ENCODE data around the gene GOLGA3.

Gene GOLGA3

GRCh38 chr12:132747896-132748295, 80.8 kb downstream of the GOLGA3 start:
- no peak for DNase-seq (ENCODE audit: low read depth)

GRCh38 chr12:132747395-132747794, 81.3 kb downstream of the GOLGA3 start:
- DNase-seq (ENCODE audit: low read depth), result no peak

GRCh38 chr12:132746613-132747012, 82.1 kb downstream of the GOLGA3 start:
- DNase-seq (ENCODE audit: low read depth), result no peak

GRCh38 chr12:132743831-132744230, 84.8 kb downstream of the GOLGA3 start:
- no peak for DNase-seq (ENCODE audit: low read depth)

GRCh38 chr12:132741620-132742019, 87.0 kb downstream of the GOLGA3 start:
- DNase-seq (ENCODE audit: low read depth), result no peak

GRCh38 chr12:132740652-132741051, 88.0 kb downstream of the GOLGA3 start:
- DNase-seq (ENCODE audit: low read depth), result no peak

GRCh38 chr12:132740313-132740646, 88.4 kb downstream of the GOLGA3 start:
- DNase-seq (ENCODE audit: low read depth), result no peak

- DNase-seq (ENCODE audit: low read depth), result no peak
Observed at GRCh38 chr12:132739600-132740312, 88.9 kb downstream of the GOLGA3 start.

- no peak for DNase-seq (ENCODE audit: low read depth)
Observed at GRCh38 chr12:132736913-132737312, 91.8 kb downstream of the GOLGA3 start.

GRCh38 chr12:132736378-132736777, 92.3 kb downstream of the GOLGA3 start:
- no peak for DNase-seq (ENCODE audit: low read depth)

GRCh38 chr12:132735496-132735895, 93.2 kb downstream of the GOLGA3 start:
- DNase-seq (ENCODE audit: low read depth), result no peak

- DNase-seq (ENCODE audit: low read depth), result no peak
Observed at GRCh38 chr12:132734206-132734605, 94.5 kb downstream of the GOLGA3 start.

GRCh38 chr12:132731574-132731973, 97.1 kb downstream of the GOLGA3 start:
- DNase-seq (ENCODE audit: low read depth), result no peak

GRCh38 chr12:132730353-132730752, 98.3 kb downstream of the GOLGA3 start:
- no peak for DNase-seq (ENCODE audit: low read depth)

GRCh38 chr12:132729541-132730320, 98.9 kb downstream of the GOLGA3 start:
- DNase-seq (ENCODE audit: low read depth), result no peak

GRCh38 chr12:132728502-132728901, 100.2 kb downstream of the GOLGA3 start:
- no peak for DNase-seq (ENCODE audit: low read depth)

GRCh38 chr12:132727091-132727794, 101.4 kb downstream of the GOLGA3 start:
- no peak for DNase-seq (ENCODE audit: low read depth)

GRCh38 chr12:132726386-132726785, 102.3 kb downstream of the GOLGA3 start:
- DNase-seq (ENCODE audit: low read depth), result no peak

GRCh38 chr12:132724506-132725241, 104.0 kb downstream of the GOLGA3 start:
- peak; percentile 20 for DNase-seq (ENCODE audit: low read depth)

GRCh38 chr12:132723764-132724140, 104.9 kb downstream of the GOLGA3 start:
- DNase-seq (ENCODE audit: low read depth), result no peak

- no peak for DNase-seq (ENCODE audit: low read depth)
Observed at GRCh38 chr12:132723015-132723763, 105.5 kb downstream of the GOLGA3 start.
